GM13977 (cell line): ENCODE measurements around the gene AMTN.

Experiments
- DNase-seq: peaks from one replicate; pipeline ENCODE4 v3.0.0; 2012; ENCODE audit warnings: low spot score
- in situ Hi-C: fragments of 300-500 bp; cut with MboI; formaldehyde crosslinking; loops from one replicate; pipeline ENCODE4 v1.12.0; 2022; ENCODE audit warnings: low sequenced_read_pairs, low pct_unique_long_range_greater_than_20kb, mixed read lengths, inconsistent platforms; ENCODE audit not compliant: unreplicated experiment
- TF ChIP-seq, protein P1 (sequence below): IDR thresholded peaks from 2 replicates; pipeline ENCODE4 v1.5.1; 2012; ENCODE audit warnings: mild to moderate bottlenecking, control low read depth; ENCODE audit not compliant: insufficient read depth; ENCODE audit errors: extremely low read depth, missing control alignments

The AMTN gene

DNA sequence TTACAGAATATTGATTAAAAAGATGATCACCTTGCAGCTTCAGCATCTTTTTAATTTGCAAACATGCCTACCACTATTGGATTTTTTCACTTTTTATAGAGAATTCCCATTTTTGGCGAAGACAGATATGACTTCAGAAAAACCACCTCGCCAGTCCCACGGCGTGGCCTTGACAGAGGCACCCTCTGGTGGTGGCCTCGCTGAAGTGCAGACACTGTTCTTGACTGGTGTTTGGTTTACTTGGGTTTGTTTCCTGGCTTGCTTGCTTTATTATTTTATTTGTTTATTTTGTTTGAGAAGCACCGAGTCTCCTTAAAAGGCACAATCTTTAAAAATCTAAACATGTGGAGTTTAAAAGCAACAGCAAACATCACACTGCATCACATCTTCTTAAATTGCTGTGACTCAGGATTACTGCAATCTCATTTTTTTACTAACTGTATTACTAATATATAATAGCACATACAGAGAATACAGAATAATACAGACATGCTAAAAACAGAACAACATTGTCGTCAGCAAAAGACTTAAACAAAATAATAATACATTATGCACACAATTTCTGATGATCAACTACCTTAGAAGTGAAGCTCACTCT is 13.1 kb upstream of the AMTN start:
- peak; percentile 36 for DNase-seq
- in situ Hi-C loops, result no loop called here
- TF ChIP-seq, protein P1, sequence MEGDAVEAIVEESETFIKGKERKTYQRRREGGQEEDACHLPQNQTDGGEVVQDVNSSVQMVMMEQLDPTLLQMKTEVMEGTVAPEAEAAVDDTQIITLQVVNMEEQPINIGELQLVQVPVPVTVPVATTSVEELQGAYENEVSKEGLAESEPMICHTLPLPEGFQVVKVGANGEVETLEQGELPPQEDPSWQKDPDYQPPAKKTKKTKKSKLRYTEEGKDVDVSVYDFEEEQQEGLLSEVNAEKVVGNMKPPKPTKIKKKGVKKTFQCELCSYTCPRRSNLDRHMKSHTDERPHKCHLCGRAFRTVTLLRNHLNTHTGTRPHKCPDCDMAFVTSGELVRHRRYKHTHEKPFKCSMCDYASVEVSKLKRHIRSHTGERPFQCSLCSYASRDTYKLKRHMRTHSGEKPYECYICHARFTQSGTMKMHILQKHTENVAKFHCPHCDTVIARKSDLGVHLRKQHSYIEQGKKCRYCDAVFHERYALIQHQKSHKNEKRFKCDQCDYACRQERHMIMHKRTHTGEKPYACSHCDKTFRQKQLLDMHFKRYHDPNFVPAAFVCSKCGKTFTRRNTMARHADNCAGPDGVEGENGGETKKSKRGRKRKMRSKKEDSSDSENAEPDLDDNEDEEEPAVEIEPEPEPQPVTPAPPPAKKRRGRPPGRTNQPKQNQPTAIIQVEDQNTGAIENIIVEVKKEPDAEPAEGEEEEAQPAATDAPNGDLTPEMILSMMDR, result peak; percentile 95

DNA sequence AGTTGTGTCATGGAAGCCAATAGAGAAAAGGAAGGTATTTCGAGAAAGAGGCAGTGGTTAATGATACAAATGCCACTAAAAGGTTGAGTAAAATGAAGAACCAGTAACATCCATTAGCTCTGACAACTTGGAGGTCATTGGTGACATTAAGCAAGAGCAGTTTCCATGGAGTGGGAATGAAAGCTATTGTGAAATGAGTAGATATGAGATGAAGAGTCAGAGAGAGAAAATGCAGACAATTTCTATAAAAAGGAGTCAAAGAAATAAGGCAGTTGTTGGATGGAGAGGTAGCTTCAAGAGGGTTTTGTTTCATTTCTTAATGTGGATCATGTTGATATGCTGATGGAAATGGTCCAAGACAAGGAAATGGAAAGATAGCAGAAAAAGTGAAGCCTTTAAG is 9.6 kb upstream of the AMTN start:
- in situ Hi-C loops, result no loop called here
- DNase-seq, result no peak
- TF ChIP-seq, protein P1, result no peak

DNA sequence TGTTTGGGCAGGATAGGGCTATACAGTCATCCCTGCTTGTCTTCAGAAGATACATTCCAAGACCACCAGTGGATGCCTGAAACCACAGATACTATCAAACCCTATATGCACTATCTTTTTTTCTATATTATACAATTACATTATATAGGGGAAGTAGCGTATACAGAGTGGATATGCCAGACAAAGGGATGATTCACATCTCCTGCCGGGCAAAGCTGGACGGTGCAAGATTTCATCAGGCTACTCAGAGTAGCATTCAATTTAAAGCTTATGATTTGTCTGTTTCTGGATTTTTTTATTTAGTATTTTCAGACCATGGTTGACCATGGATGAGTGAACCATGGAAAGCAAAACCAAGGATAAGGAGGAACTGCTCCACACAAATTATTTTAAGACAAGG is 7.0 kb upstream of the AMTN start:
- in situ Hi-C loops, result no loop called here
- TF ChIP-seq, protein P1, result no peak
- DNase-seq, result no peak

DNA sequence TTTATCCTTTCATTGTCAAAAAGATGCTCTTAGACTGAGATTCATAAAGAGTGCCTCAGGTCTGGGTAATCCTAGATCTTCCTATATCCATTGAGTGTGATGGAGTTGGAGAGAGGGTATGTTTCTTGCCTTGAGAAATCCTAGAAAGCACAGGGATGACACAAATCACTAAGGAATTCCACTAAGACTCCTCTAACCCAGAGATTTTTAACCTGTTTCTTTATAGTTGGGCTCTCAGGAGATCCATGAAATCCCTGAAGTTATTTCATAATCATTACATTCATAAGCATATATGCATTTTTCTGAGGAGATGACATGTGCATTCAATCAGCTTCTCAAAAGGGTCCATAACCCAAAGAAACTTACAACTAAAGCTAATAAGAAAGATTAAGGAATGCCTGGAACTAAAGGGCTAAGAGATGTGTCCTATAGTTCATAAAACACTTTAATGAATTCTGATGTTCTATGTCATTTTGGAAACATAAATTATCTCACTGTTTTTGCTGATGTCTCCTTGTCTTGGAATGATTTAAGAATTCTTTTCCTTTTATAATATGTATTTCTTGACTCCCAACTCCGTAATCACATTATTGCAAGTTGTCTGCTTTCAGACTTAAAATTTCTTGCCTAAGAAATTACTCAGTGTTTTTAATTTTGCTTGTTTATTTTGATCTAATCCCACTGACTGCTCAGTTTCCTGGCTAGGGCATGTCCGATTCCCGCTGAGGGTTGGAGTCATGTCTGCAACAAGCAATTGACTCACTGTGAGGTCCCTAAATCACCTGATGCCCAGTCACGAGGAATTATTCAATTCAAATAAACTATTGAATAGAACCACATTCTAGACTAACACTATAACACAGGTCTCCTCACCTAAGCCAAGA is 2.8 kb upstream of the AMTN start:
- DNase-seq, result no peak
- TF ChIP-seq, protein P1, result no peak
- in situ Hi-C loops, result no loop called here

DNA sequence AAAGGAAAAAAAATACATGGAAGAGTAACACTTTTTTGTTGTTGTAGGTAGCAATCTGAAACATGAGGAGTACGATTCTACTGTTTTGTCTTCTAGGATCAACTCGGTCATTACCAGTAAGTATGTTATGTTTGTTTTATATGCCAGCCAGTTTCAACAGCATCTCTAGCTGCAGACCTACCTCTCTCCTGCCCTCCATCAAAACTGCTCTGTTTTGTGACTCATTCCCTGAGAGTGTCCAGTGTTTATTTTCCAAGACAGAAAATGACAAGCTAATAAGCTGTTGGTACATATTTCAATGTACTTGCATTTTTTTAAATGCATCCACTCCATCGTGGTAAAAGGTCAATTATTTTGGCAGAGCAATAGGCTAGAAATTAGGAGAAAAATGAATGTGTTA is 347 bp downstream of the AMTN start:
- no peak for DNase-seq
- in situ Hi-C loops, result no loop called here
- TF ChIP-seq, protein P1, result no peak

DNA sequence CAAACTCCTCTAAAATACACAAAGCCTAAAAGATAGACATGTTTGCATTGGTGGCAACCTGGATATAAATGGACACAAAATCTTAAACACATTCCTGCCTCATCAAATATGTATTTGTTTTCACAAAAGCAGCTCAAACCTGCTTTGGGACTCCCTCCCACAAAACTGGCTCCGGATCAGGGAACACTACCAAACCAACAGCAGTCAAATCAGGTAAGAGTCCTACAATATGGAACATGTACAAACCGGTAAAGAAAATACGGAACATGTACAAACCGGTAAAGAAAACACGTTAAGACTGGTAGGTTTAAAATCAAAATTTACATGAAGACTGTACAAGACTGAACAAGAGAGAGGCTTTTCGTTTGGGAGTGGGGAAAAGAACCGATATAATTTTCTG is 4.3 kb downstream of the AMTN start:
- no peak for DNase-seq
- in situ Hi-C loops, result no loop called here
- TF ChIP-seq, protein P1, result no peak
